Nephron progenitor cell (in vitro differentiated cells): ENCODE data around the gene HIVEP2.
A peak's percentile ranks its signal among the peaks of the same experiment; 100 is the strongest.

Experiments
- DNase-seq: peaks from one replicate; pipeline ENCODE4 v3.0.0; 2021
- H3K27ac Mint-ChIP-seq: 2 replicates; pipeline ENCODE4 v1.8.0; 2021; ENCODE audit warnings: mild to moderate bottlenecking, moderate library complexity, mixed read lengths
- H3K27me3 Mint-ChIP-seq: 2 replicates; pipeline ENCODE4 v1.8.0; 2021; ENCODE audit warnings: mild to moderate bottlenecking, low read depth, mixed read lengths; ENCODE audit not compliant: poor library complexity
- H3K36me3 Mint-ChIP-seq: 2 replicates; pipeline ENCODE4 v1.8.0; 2021; ENCODE audit warnings: low read depth, mixed read lengths
- H3K4me1 Mint-ChIP-seq: 2 replicates; pipeline ENCODE4 v1.8.0; 2021; ENCODE audit warnings: mixed read lengths
- H3K4me3 Mint-ChIP-seq: 2 replicates; pipeline ENCODE4 v1.8.0; 2021; ENCODE audit warnings: mild to moderate bottlenecking, moderate library complexity, mixed read lengths
- H3K9me3 Mint-ChIP-seq: 2 replicates; pipeline ENCODE4 v1.8.0; 2021; ENCODE audit warnings: mild to moderate bottlenecking, moderate library complexity, mixed read lengths
- CTCF ChIP-seq: fragments of 200-600 bp; sonication (generic); IDR thresholded peaks from 2 replicates; pipeline ENCODE4 v1.5.0; 2021; ENCODE audit warnings: antibody characterized with exemption

HIVEP2 gene

GRCh38 chr6:142900227-142900971, 44.6 kb downstream of the HIVEP2 start:
- H3K4me1 Mint-ChIP-seq: peaks cover 5% of the 10 kb centered on the region
- H3K4me3 Mint-ChIP-seq: peak overlapping the region; percentile 48
- H3K36me3 Mint-ChIP-seq: no peaks in the 10 kb centered on the region
- H3K27ac Mint-ChIP-seq: peak overlapping the region; percentile 94
- no peaks in the 10 kb centered on the region for H3K27me3 Mint-ChIP-seq
- TF ChIP-seq CTCF: no peak
- H3K9me3 Mint-ChIP-seq: peaks cover 4% of the 10 kb centered on the region
- DNase-seq: peak; percentile 16

GRCh38 chr6:142898927-142899895, 45.8 kb downstream of the HIVEP2 start:
- H3K9me3 Mint-ChIP-seq: peaks cover 4% of the 10 kb centered on the region
- no peaks in the 10 kb centered on the region for H3K36me3 Mint-ChIP-seq
- no peak overlapping the region for H3K27ac Mint-ChIP-seq
- peaks cover 5% of the 10 kb centered on the region for H3K4me1 Mint-ChIP-seq
- no peak for DNase-seq
- H3K27me3 Mint-ChIP-seq: no peaks in the 10 kb centered on the region
- no peak overlapping the region for H3K4me3 Mint-ChIP-seq
- TF ChIP-seq CTCF: no peak

- H3K27me3 Mint-ChIP-seq: no peaks in the 10 kb centered on the region
- H3K4me1 Mint-ChIP-seq: peaks cover 3% of the 10 kb centered on the region
- DNase-seq: no peak
- no peaks in the 10 kb centered on the region for H3K36me3 Mint-ChIP-seq
- TF ChIP-seq CTCF: no peak
- H3K4me3 Mint-ChIP-seq: no peak overlapping the region
- peaks cover 4% of the 10 kb centered on the region for H3K9me3 Mint-ChIP-seq
- H3K27ac Mint-ChIP-seq: no peak overlapping the region
Observed at GRCh38 chr6:142897659-142898058, 47.3 kb downstream of the HIVEP2 start.

GRCh38 chr6:142896732-142897131, 48.2 kb downstream of the HIVEP2 start:
- Mint-ChIP-seq H3K27me3 (no peaks in the 10 kb centered on the region), H3K4me1 (peaks cover 12% of the 10 kb centered on the region), H3K27ac (no peak overlapping the region), H3K4me3 (no peak overlapping the region), H3K9me3 (peaks cover 4% of the 10 kb centered on the region), H3K36me3 (no peaks in the 10 kb centered on the region)
- DNase-seq: no peak
- TF ChIP-seq CTCF: no peak

GRCh38 chr6:142893088-142893487, 51.9 kb downstream of the HIVEP2 start:
- DNase-seq: no peak
- no peak overlapping the region for H3K4me3 Mint-ChIP-seq
- H3K36me3 Mint-ChIP-seq: no peaks in the 10 kb centered on the region
- H3K27me3 Mint-ChIP-seq: no peaks in the 10 kb centered on the region
- H3K4me1 Mint-ChIP-seq: peaks cover 23% of the 10 kb centered on the region
- H3K9me3 Mint-ChIP-seq: peaks cover 4% of the 10 kb centered on the region
- H3K27ac Mint-ChIP-seq: no peak overlapping the region
- no peak for TF ChIP-seq CTCF
